MM.1S (cell line): ENCODE data around the gene MICALL1.

Experiments used
- DNase-seq: peaks from one replicate; pipeline ENCODE4 v3.0.0-alpha.2; 2015
- H2AFZ ChIP-seq: fragments of 300-600 bp; sonication (generic); 2 replicates; pipeline ENCODE4 v1.6.0; 2016; ENCODE audit warnings: antibody characterized with exemption, low read length
- H3F3A ChIP-seq: fragments of 300-600 bp; sonication (generic); 2 replicates; pipeline ENCODE4 v1.6.1; 2016; ENCODE audit warnings: mild to moderate bottlenecking, antibody characterized with exemption, low read length, moderate library complexity, mixed read lengths; ENCODE audit not compliant: insufficient read depth
- H3K27ac ChIP-seq: fragments of 300-600 bp; sonication (generic); 2 replicates; pipeline ENCODE4 v1.5.1; 2016; ENCODE audit warnings: mild to moderate bottlenecking, low read length
- H3K27me3 ChIP-seq: fragments of 300-600 bp; sonication (generic); replicated peaks from 2 replicates; pipeline ENCODE4 v1.6.0; 2016; ENCODE audit warnings: low read length; ENCODE audit not compliant: insufficient read depth
- H3K36me3 ChIP-seq: fragments of 300-600 bp; sonication (generic); replicated peaks from 2 replicates; pipeline ENCODE4 v1.6.1; 2016; ENCODE audit warnings: mild to moderate bottlenecking, low read length, mixed read lengths; ENCODE audit not compliant: insufficient read depth
- H3K4me1 ChIP-seq: fragments of 300-600 bp; sonication (generic); 2 replicates; pipeline ENCODE4 v1.6.1; 2016; ENCODE audit warnings: low read length, mixed read lengths
- H3K4me2 ChIP-seq: fragments of 300-600 bp; sonication (generic); 2 replicates; pipeline ENCODE4 v1.6.0; 2016; ENCODE audit warnings: low read depth, low read length
- H3K4me3 ChIP-seq: fragments of 300-600 bp; sonication (generic); 2 replicates; pipeline ENCODE4 v1.5.1; 2016; ENCODE audit warnings: low read length, mixed read lengths
- H3K79me2 ChIP-seq: fragments of 300-600 bp; sonication (generic); 2 replicates; pipeline ENCODE4 v1.6.1; 2016; ENCODE audit warnings: mixed run types, low read length, mixed read lengths
- H3K9ac ChIP-seq: fragments of 300-600 bp; sonication (generic); 2 replicates; pipeline ENCODE4 v1.6.1; 2016; ENCODE audit warnings: low read length, mixed read lengths
- H3K9me2 ChIP-seq: fragments of 300-600 bp; sonication (generic); replicated peaks from 2 replicates; pipeline ENCODE4 v1.6.1; 2016; ENCODE audit warnings: mild to moderate bottlenecking, low read length, mixed read lengths; ENCODE audit not compliant: insufficient read depth
- H3K9me3 ChIP-seq: fragments of 300-600 bp; sonication (generic); replicated peaks from 2 replicates; pipeline ENCODE4 v1.6.1; 2016; ENCODE audit warnings: mild to moderate bottlenecking, low read length, mixed read lengths; ENCODE audit not compliant: insufficient read depth
- H4K20me1 ChIP-seq: fragments of 300-600 bp; sonication (generic); 2 replicates; pipeline ENCODE4 v1.6.1; 2016; ENCODE audit warnings: mild to moderate bottlenecking, low read length, moderate library complexity, mixed read lengths; ENCODE audit not compliant: insufficient read depth
- EZH2 ChIP-seq: fragments of 300-600 bp; sonication (generic); optimal IDR thresholded peaks from 2 replicates; pipeline ENCODE3; 2017; ENCODE audit warnings: low read depth, mild to moderate bottlenecking, antibody characterized with exemption, low read length, mixed read lengths
- EZH2phosphoT487 ChIP-seq: fragments of 300-600 bp; sonication (generic); IDR thresholded peaks from 2 replicates; pipeline ENCODE4 v1.6.1; 2018; ENCODE audit warnings: antibody characterized with exemption, low read length
- TF ChIP-seq, protein P1 (sequence below): fragments of 300-600 bp; sonication (generic); IDR thresholded peaks from 2 replicates; pipeline ENCODE4 v1.5.1; 2016; ENCODE audit warnings: antibody characterized with exemption, low read length, mixed read lengths

Gene MICALL1

DNA sequence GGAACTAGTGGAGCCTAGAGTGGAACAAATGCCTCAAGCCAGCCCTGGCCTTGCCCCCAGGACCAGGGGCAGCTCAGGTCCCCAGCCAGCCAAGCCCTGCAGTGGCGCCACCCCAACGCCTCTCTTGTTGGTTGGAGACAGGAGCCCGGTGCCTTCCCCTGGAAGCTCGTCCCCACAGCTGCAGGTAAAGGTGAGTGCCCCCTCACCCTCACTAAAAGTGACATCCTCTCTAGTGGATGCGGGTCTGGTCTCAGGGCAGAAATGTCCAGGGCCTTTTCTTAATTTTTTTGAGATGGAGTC is 21.5 kb downstream of the MICALL1 start:
- Histone ChIP-seq H3K36me3 (no peaks in the 10 kb centered on the region), H3K4me1 (no peaks in the 10 kb centered on the region)

DNA sequence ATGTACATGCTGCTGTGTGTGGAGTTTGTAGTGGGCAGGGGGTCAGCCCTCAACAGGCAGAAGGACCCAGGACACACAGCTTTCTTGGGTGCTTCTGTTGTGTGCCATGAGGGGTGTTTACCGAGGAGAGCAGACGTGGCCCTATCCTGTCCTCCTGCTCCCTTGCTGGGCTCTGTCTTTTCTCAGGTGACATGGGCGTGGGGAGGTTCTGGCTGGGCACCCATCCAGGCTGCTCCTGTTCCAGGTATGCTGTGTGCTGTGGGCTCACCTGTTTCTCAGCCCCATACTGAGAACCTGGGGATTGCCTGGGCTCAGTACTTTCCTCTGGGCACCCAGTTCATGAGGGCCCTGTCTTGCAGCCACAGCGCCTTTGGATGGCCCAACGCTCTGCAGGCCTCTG is 23.3 kb downstream of the MICALL1 start:
- Histone ChIP-seq H3K36me3 (no peaks in the 10 kb centered on the region), H3K9ac (no peak overlapping the region), H3K9me2 (no peaks in the 10 kb centered on the region), H3K4me1 (peaks cover 6% of the 10 kb centered on the region), H4K20me1 (no peaks in the 10 kb centered on the region), H3K9me3 (no peaks in the 10 kb centered on the region), H3K4me2 (no peak overlapping the region), H2AFZ (no peak overlapping the region), H3K27me3 (no peaks in the 10 kb centered on the region), H3K79me2 (no peaks in the 10 kb centered on the region), H3K4me3 (no peak overlapping the region), H3F3A (peaks cover 3% of the 10 kb centered on the region; the same call in 1 of the 2 replicates), H3K27ac (no peak overlapping the region)
- TF ChIP-seq, protein P1, sequence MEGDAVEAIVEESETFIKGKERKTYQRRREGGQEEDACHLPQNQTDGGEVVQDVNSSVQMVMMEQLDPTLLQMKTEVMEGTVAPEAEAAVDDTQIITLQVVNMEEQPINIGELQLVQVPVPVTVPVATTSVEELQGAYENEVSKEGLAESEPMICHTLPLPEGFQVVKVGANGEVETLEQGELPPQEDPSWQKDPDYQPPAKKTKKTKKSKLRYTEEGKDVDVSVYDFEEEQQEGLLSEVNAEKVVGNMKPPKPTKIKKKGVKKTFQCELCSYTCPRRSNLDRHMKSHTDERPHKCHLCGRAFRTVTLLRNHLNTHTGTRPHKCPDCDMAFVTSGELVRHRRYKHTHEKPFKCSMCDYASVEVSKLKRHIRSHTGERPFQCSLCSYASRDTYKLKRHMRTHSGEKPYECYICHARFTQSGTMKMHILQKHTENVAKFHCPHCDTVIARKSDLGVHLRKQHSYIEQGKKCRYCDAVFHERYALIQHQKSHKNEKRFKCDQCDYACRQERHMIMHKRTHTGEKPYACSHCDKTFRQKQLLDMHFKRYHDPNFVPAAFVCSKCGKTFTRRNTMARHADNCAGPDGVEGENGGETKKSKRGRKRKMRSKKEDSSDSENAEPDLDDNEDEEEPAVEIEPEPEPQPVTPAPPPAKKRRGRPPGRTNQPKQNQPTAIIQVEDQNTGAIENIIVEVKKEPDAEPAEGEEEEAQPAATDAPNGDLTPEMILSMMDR, result no peak
- TF ChIP-seq EZH2, result no peak
- TF ChIP-seq EZH2phosphoT487, result no peak
- DNase-seq, result no peak

More for the DNA sequence above, 21.5 kb downstream of the MICALL1 start:
- no peak overlapping the region for H3K9ac ChIP-seq
- H3K4me2 ChIP-seq, result no peak overlapping the region
- H2AFZ ChIP-seq, result no peak overlapping the region
- no peak for TF ChIP-seq EZH2
- H3K4me3 ChIP-seq, result no peak overlapping the region
- H3K79me2 ChIP-seq, result no peaks in the 10 kb centered on the region
- DNase-seq, result no peak
- no peaks in the 10 kb centered on the region for H3K27me3 ChIP-seq
- H4K20me1 ChIP-seq, result no peaks in the 10 kb centered on the region
- H3K27ac ChIP-seq, result no peak overlapping the region
- H3K9me3 ChIP-seq, result no peaks in the 10 kb centered on the region
- H3F3A ChIP-seq, result no peaks in the 10 kb centered on the region
- H3K9me2 ChIP-seq, result no peaks in the 10 kb centered on the region

DNA sequence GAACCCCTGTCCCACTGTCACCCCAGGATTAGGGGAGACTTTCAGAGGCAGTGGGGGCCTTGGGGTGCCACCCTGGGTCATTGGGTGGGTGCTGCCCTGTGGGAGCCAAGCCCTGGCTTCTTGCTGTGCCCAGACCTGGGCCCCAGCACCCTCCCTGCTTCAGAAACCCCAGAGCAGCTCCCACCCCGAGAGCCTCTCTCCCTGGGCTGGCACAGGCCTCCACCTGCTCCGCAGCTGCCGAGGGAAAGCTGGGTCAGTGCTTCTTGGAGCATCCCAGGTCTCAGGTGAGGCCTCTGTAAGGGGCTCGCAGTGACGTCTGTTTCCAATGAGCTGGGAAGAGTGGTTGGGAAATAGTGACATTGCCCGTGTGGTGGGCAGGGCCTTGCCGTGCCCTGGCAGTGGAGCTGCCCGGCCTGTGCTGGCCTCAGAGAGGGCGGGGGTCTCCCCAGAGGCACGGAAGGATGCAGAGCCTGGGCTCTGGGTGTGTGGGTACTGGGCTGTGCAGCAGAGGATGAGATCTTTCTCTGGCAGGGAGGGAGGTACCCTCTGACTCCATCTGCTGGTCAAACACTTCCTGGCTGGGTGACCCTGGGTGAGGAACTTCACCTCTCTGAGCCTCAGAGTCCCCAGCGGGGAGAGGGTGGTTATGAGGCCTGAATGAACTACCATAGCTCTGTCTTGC is 24.3 kb downstream of the MICALL1 start:
- TF ChIP-seq, protein P1, result peak; percentile 34
- TF ChIP-seq EZH2phosphoT487, result no peak
- Histone ChIP-seq H3K79me2 (no peaks in the 10 kb centered on the region), H3K4me2 (no peak overlapping the region), H3K9ac (no peak overlapping the region), H3K27me3 (no peaks in the 10 kb centered on the region), H3K9me2 (no peaks in the 10 kb centered on the region), H3K4me1 (peaks cover 6% of the 10 kb centered on the region), H4K20me1 (no peaks in the 10 kb centered on the region), H2AFZ (no peak overlapping the region), H3F3A (peaks cover 3% of the 10 kb centered on the region; the same call in 1 of the 2 replicates), H3K27ac (no peak overlapping the region), H3K36me3 (no peaks in the 10 kb centered on the region), H3K9me3 (no peaks in the 10 kb centered on the region), H3K4me3 (no peak overlapping the region)
- peak; percentile 18 for DNase-seq

DNA sequence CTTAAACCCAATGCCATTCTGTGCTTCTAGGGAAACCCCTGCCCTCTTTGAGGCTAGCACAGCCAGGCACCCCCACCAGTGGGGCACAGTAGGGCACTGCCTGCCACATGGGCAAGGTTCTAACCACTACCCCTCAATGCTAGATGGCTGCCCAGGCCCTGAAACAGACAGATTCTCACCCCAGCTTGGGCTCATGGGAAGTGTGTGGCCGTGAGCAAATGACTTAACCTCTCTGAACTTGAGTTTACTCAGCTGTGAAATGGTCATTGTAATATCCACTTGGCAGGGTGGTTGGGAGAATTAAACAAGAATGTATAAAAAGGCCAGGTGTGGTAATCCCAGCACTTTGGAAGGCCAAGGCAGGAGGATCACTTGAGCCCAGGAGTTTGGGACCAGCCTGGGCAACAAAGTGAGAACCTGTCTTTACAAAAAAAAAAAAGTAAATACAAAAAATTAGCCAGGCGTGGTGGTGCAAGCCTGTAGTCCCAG is 24.9 kb downstream of the MICALL1 start:
- no peak overlapping the region for H3K4me3 ChIP-seq
- H3K36me3 ChIP-seq, result no peaks in the 10 kb centered on the region
- TF ChIP-seq, protein P1, result no peak
- TF ChIP-seq EZH2phosphoT487 (no peak), EZH2 (no peak)
- peaks cover 3% of the 10 kb centered on the region; the same call in 1 of the 2 replicates for H3F3A ChIP-seq
- no peak for DNase-seq
- H3K27me3 ChIP-seq, result no peaks in the 10 kb centered on the region
- H3K79me2 ChIP-seq, result no peaks in the 10 kb centered on the region
- H3K9me2 ChIP-seq, result no peaks in the 10 kb centered on the region
- no peak overlapping the region for H2AFZ ChIP-seq
- H3K9ac ChIP-seq, result no peak overlapping the region
- no peaks in the 10 kb centered on the region for H3K9me3 ChIP-seq
- H3K27ac ChIP-seq, result no peak overlapping the region
- peaks cover 6% of the 10 kb centered on the region for H3K4me1 ChIP-seq
- H3K4me2 ChIP-seq, result no peak overlapping the region
- no peaks in the 10 kb centered on the region for H4K20me1 ChIP-seq
